Liver (tissue), 9 donors: Measurements from ENCODE around the gene SIRT1. TPM values are rescaled to one million over a fixed set of nuclear protein-coding genes. Genes with fewer than 3 reads are reported as not detected.

Experiments used
- DNase-seq: peaks from one replicate; pipeline ENCODE4 v3.0.0-alpha.2; 2017; ENCODE audit warnings: low spot score
- H3K27ac ChIP-seq, 2 donors: one replicate each; pipeline ENCODE4 v1.7.0; 2013; ENCODE audit warnings: inconsistent platforms in 2 of 2, low read length in 2 of 2, control low read depth in 1 of 2, low read depth in 1 of 2, mild to moderate bottlenecking in 1 of 2
- H3K27me3 ChIP-seq, 4 donors: one replicate each; pipeline versions ENCODE4 v1.6.1 to v1.7.0; 2013; ENCODE audit warnings: low read length in 3 of 4, inconsistent platforms in 1 of 4, mild to moderate bottlenecking in 1 of 4, moderate library complexity in 1 of 4; ENCODE audit not compliant: control insufficient read depth in 4 of 4, insufficient read depth in 4 of 4
- H3K36me3 ChIP-seq, 4 donors: one replicate each; pipeline versions ENCODE4 v1.6.1 to v1.7.0; 2013; ENCODE audit warnings: low read length in 3 of 4, mild to moderate bottlenecking in 3 of 4, low read depth in 1 of 4, moderate library complexity in 1 of 4; ENCODE audit not compliant: control insufficient read depth in 4 of 4, insufficient read depth in 3 of 4
- H3K4me1 ChIP-seq, 4 donors: one replicate each; pipeline versions ENCODE4 v1.6.1 to v1.7.0; 2013; ENCODE audit warnings: low read length in 3 of 4, mild to moderate bottlenecking in 3 of 4, moderate library complexity in 1 of 4; ENCODE audit not compliant: control insufficient read depth in 4 of 4, insufficient read depth in 4 of 4
- H3K4me3 ChIP-seq, 3 donors: one replicate each; pipeline versions ENCODE4 v1.6.1 to v1.7.0; 2013; ENCODE audit warnings: low read length in 3 of 3, control low read depth in 1 of 3, low read depth in 1 of 3, mild to moderate bottlenecking in 1 of 3
- H3K9ac ChIP-seq, 2 donors: one replicate each; pipeline ENCODE4 v1.7.0; 2013; ENCODE audit warnings: low read length in 2 of 2, mild to moderate bottlenecking in 2 of 2, moderate library complexity in 2 of 2, control low read depth in 1 of 2, low read depth in 1 of 2
- H3K9me3 ChIP-seq, 4 donors: one replicate each; pipeline versions ENCODE4 v1.6.1 to v1.7.0; 2013; ENCODE audit warnings: low read length in 3 of 4; ENCODE audit not compliant: control insufficient read depth in 4 of 4
- EGR1 ChIP-seq, 2 donors: IDR thresholded peaks; 2 replicates each; pipeline ENCODE4 v1.6.1; 2016 to 2018; ENCODE audit warnings: antibody characterized with exemption in 2 of 2, low read depth in 2 of 2
- FOXA1 ChIP-seq: IDR thresholded peaks from 2 replicates; pipeline ENCODE4 v1.6.1; 2016; ENCODE audit warnings: antibody characterized with exemption
- GABPA ChIP-seq, 2 donors: IDR thresholded peaks in 1 of 2; conservative IDR thresholded peaks in 1 of 2; 2 replicates each; pipeline ENCODE4 v1.6.1; 2016; ENCODE audit warnings: antibody characterized with exemption in 2 of 2, mild to moderate bottlenecking in 1 of 2, moderate library complexity in 1 of 2
- HNF4A ChIP-seq, 2 donors: conservative IDR thresholded peaks; 2 replicates each; pipeline ENCODE4 v1.6.1; 2016; ENCODE audit warnings: antibody characterized with exemption in 2 of 2, mild to moderate bottlenecking in 2 of 2
- HNF4G ChIP-seq: IDR thresholded peaks from 2 replicates; pipeline ENCODE4 v1.6.1; 2016; ENCODE audit warnings: antibody characterized with exemption
- JUND ChIP-seq, 2 donors: IDR thresholded peaks; 2 replicates each; pipeline ENCODE4 v1.6.1; 2016; ENCODE audit warnings: antibody characterized with exemption in 2 of 2
- NR2F2 ChIP-seq: IDR thresholded peaks from 2 replicates; pipeline ENCODE4 v1.6.1; 2016; ENCODE audit warnings: antibody characterized with exemption
- RAD21 ChIP-seq, 2 donors: IDR thresholded peaks; 2 replicates each; pipeline ENCODE4 v1.6.1; 2016; ENCODE audit warnings: antibody characterized with exemption in 2 of 2, mild to moderate bottlenecking in 2 of 2
- RXRA ChIP-seq, 2 donors: IDR thresholded peaks; 2 replicates each; pipeline ENCODE4 v1.6.1; 2017 to 2018; ENCODE audit warnings: antibody characterized with exemption in 2 of 2, mild to moderate bottlenecking in 1 of 2
- SP1 ChIP-seq: IDR thresholded peaks from 2 replicates; pipeline ENCODE4 v1.6.1; 2018; ENCODE audit warnings: antibody characterized with exemption, mild to moderate bottlenecking
- TAF1 ChIP-seq: conservative IDR thresholded peaks from 2 replicates; pipeline ENCODE4 v1.6.1; 2016; ENCODE audit warnings: antibody characterized with exemption, mild to moderate bottlenecking
- WGBS: extraction: QIAGEN DNeasy Blood & Tissue Kit; methylation state at CpG from one replicate; pipeline ENCODE4 v1.1.7; 2013; 5-methylcytosine and 5-hydroxymethylcytosine counted together
- polyA plus RNA-seq, 2 donors: library from polyadenylated mRNA; stranded (reverse) in 1 of 2; unstranded in 1 of 2; fragments of 200-250 nt in 1 of 2; fragments of >200 nt in 1 of 2; fragmentation: Nextera tagmentation in 1 of 2; extraction: Ambion mirVana in 1 of 2; gene quantifications; one replicate each; pipeline versions ENCODE4 v1.2.1 to v1.2.3, GENCODE V29; 2013 to 2015
- total RNA-seq, 2 donors: library from RNA; depleted of rRNA; stranded (reverse); fragments of >200 nt; gene quantifications; one replicate each; pipeline ENCODE4 v1.2.3, GENCODE V29; 2014
- TF ChIP-seq, protein P1 (sequence below): fragments of 150-350 bp; IDR thresholded peaks from 2 replicates; pipeline ENCODE4 v1.5.1; 2017; ENCODE audit warnings: improper control_type of control experiment, low read depth, low read length; ENCODE audit not compliant: missing input control
- TF ChIP-seq, protein P2 (sequence below): IDR thresholded peaks from 2 replicates; pipeline ENCODE4 v1.6.1; 2016; ENCODE audit warnings: antibody characterized with exemption, mild to moderate bottlenecking
- TF ChIP-seq, protein P3 (sequence below): IDR thresholded peaks from 2 replicates; pipeline ENCODE4 v1.6.1; 2016; ENCODE audit warnings: antibody characterized with exemption
- TF ChIP-seq, protein P4 (sequence below): IDR thresholded peaks from 2 replicates; pipeline ENCODE4 v1.6.1; 2016; ENCODE audit warnings: antibody characterized with exemption
- donor health status: healthy.
- donor health status: healthy.
- donor health status: healthy.
- donor health status: healthy.
- donor health status: healthy.

The SIRT1 gene
- total and polyA plus RNA-seq, 4 donors: 3.0 to 14.8 (median 7.8) TPM

DNA sequence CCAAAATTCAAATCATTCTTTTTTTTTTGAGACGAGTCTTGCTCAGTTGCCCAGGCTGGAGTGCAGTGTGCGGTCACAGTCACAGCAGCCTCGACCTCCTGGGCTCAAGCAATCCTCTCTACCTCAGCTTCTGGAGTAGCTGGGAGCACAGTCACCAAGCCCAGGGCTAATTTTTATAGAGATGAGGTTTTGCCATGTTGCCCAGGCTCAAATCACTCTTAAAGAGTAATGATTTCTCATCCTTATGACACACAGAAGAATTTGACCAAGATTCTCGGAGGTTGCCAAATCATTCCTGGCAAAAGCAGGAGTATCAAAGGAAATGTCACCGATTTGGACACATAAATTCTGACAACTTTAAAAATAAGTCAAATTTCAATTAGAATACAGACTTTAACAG, 39.1 kb downstream of the SIRT1 start:
- TF ChIP-seq RXRA (IDR thresholded peaks at IDR 0.05) (no peak), TAF1 (no peak)
- TF ChIP-seq, protein P1, sequence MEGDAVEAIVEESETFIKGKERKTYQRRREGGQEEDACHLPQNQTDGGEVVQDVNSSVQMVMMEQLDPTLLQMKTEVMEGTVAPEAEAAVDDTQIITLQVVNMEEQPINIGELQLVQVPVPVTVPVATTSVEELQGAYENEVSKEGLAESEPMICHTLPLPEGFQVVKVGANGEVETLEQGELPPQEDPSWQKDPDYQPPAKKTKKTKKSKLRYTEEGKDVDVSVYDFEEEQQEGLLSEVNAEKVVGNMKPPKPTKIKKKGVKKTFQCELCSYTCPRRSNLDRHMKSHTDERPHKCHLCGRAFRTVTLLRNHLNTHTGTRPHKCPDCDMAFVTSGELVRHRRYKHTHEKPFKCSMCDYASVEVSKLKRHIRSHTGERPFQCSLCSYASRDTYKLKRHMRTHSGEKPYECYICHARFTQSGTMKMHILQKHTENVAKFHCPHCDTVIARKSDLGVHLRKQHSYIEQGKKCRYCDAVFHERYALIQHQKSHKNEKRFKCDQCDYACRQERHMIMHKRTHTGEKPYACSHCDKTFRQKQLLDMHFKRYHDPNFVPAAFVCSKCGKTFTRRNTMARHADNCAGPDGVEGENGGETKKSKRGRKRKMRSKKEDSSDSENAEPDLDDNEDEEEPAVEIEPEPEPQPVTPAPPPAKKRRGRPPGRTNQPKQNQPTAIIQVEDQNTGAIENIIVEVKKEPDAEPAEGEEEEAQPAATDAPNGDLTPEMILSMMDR: no peak
- WGBS: 94% methylated on average over 5 of the region's 5 CpGs
- H3K4me3 ChIP-seq: no peak overlapping the region

DNA sequence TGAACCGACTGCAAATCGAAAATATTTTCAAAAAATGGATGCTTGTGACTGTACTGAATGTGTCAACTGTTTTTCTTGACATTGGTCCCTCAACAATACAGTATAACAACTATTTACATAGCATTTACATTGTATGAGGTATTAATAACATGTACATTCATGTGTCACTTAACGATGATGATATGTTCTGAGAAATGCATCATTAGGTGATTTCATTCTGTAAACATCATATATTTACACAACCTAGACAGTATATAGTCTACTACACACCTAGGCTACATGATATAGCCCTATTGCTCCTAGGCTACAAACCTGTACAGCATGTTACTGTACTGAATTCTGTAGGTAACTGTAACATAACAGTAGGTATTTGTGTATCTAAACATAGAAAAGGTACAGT, 39.7 kb downstream of the SIRT1 start:
- no peak overlapping the region for H3K4me3 ChIP-seq
- no peak for DNase-seq
- H3K4me1 ChIP-seq: peaks cover 4 to 19% (median 16%) of the 10 kb centered on the region in 4 donors
- peaks cover 2 to 23% (median 8%) of the 10 kb centered on the region in 4 donors for H3K36me3 ChIP-seq
- no peak for TF ChIP-seq RXRA (IDR thresholded peaks at IDR 0.05)
- TF ChIP-seq NR2F2: no peak
- TF ChIP-seq, protein P1: no peak
- TF ChIP-seq, protein P2, sequence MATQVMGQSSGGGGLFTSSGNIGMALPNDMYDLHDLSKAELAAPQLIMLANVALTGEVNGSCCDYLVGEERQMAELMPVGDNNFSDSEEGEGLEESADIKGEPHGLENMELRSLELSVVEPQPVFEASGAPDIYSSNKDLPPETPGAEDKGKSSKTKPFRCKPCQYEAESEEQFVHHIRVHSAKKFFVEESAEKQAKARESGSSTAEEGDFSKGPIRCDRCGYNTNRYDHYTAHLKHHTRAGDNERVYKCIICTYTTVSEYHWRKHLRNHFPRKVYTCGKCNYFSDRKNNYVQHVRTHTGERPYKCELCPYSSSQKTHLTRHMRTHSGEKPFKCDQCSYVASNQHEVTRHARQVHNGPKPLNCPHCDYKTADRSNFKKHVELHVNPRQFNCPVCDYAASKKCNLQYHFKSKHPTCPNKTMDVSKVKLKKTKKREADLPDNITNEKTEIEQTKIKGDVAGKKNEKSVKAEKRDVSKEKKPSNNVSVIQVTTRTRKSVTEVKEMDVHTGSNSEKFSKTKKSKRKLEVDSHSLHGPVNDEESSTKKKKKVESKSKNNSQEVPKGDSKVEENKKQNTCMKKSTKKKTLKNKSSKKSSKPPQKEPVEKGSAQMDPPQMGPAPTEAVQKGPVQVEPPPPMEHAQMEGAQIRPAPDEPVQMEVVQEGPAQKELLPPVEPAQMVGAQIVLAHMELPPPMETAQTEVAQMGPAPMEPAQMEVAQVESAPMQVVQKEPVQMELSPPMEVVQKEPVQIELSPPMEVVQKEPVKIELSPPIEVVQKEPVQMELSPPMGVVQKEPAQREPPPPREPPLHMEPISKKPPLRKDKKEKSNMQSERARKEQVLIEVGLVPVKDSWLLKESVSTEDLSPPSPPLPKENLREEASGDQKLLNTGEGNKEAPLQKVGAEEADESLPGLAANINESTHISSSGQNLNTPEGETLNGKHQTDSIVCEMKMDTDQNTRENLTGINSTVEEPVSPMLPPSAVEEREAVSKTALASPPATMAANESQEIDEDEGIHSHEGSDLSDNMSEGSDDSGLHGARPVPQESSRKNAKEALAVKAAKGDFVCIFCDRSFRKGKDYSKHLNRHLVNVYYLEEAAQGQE: no peak
- TF ChIP-seq RAD21 (IDR thresholded peaks at IDR 0.05): no peak
- no peak for TF ChIP-seq FOXA1
- no peak for TF ChIP-seq TAF1
- TF ChIP-seq HNF4A (conservative IDR thresholded peaks at IDR 0.05): no peak
- TF ChIP-seq, protein P3, sequence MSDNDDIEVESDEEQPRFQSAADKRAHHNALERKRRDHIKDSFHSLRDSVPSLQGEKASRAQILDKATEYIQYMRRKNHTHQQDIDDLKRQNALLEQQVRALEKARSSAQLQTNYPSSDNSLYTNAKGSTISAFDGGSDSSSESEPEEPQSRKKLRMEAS: no peak
- TF ChIP-seq, protein P4, sequence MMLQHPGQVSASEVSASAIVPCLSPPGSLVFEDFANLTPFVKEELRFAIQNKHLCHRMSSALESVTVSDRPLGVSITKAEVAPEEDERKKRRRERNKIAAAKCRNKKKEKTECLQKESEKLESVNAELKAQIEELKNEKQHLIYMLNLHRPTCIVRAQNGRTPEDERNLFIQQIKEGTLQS: no peak
- no peak for TF ChIP-seq JUND (IDR thresholded peaks at IDR 0.05)
- TF ChIP-seq HNF4G: no peak
- no peak for TF ChIP-seq SP1
- TF ChIP-seq GABPA (IDR thresholded peaks at IDR 0.05 in 1 of 2, conservative IDR thresholded peaks at IDR 0.05 in 1 of 2): no peak
- no peak for TF ChIP-seq EGR1 (IDR thresholded peaks at IDR 0.05; ENCODE audit: low read depth in 2 of 2)
- 96% methylated on average over 3 of the region's 3 CpGs for WGBS
- no peak overlapping the region for H3K27ac ChIP-seq
- no peak overlapping the region for H3K9ac ChIP-seq
- no peaks in the 10 kb centered on the region for H3K27me3 ChIP-seq
- no peaks in the 10 kb centered on the region for H3K9me3 ChIP-seq

More for the DNA sequence above, 39.1 kb downstream of the SIRT1 start:
- Histone ChIP-seq H3K27me3 (no peaks in the 10 kb centered on the region), H3K36me3 (peaks cover 2 to 23% (median 9%) of the 10 kb centered on the region in 4 donors), H3K27ac (no peak overlapping the region), H3K4me1 (peaks cover 4 to 19% (median 16%) of the 10 kb centered on the region in 4 donors), H3K9me3 (no peaks in the 10 kb centered on the region), H3K9ac (no peak overlapping the region)
- no peak for DNase-seq
